ENCODE results near the gene GTPBP1.

The GTPBP1 gene

DNA sequence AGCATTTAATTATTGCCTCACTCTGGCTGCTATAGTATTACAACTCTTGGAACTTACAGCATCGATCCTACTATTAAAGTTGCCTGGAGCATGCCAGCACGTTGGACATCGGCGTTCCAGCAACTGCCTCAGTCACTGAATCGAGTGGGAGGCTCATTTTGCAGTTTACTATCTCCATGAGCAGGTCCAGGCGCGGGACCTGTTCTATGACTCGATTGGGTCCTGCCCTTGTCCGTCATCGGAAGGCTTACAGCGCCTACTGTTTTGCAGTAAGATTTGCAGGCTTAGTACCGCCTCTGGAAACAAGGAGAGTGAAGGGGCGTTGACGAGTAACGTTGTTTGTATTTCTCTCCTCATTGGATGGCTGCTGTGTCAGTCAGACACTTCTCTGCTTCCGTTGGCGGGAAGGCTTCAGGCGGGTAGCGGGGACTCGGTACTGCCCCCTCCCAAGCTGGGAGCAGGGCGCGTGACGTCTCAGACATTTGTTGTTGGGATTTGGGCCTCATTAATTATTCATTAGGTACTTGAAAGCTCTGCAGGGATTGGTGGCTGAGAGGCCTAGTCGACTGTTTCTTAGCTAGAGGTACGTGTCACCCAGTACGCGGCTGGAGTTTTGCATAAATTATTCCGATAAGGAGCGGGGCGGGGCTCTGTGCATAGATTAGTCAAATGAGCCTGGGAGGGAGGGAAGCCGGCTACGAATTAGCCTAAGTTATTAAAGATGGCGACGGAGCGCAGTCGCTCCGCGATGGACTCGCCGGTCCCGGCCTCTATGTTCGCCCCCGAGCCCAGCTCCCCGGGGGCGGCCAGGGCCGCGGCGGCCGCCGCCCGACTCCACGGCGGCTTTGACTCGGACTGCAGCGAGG is at the start of gene GTPBP1:
Gene GTPBP1, plus strand, starts transcription at position 710 of the 866 bp plus-strand sequence. Its CDS starts 12 bp downstream, at position 722.
- DNase-seq (ENCODE audit: low read depth) = peak; percentile 89

- DNase-seq (ENCODE audit: low read depth) = peak; percentile 82
Observed at GRCh38 chr22:38656256-38657044, 49.3 kb upstream of the GTPBP1 start, which contains the start of the genes CBY1 and FAM227A. Gene CBY1, plus strand, starts transcription at chr22:38656638. Its CDS starts 11,417 bp downstream, at chr22:38668055. Gene FAM227A, minus strand, starts transcription at chr22:38656392. Its CDS starts 6,224 bp downstream, at chr22:38650168.

- no peak for DNase-seq (ENCODE audit: low read depth)
Observed at GRCh38 chr22:38657045-38657909, 48.5 kb upstream of the GTPBP1 start.

DNA sequence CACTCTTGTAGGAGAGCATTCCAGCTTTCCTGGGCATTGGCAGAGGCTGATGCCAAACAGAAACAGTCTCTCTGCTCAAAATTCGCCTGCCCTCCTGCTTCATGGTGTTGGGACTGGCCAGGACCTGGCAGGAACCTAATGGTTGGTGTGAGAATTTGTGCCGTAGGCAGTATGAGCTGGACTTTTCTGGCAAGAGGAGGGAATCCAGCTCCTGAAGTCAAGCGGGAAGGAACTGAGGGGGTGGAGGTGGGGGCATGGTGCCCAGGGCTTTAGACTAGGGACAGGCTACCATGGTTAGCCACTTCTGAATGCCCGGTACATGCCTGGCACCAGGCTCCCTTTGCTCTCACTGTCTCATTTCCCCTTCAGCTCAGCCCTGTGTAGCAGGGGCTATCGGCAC is 30.9 kb upstream of the GTPBP1 start:
- no peak for DNase-seq (ENCODE audit: low read depth)

GRCh38 chr22:38675833-38676232 is 29.9 kb upstream of the GTPBP1 start:
- no peak for DNase-seq (ENCODE audit: low read depth)

GRCh38 chr22:38681582-38682335 is 24.0 kb upstream of the GTPBP1 start, which contains the start of gene TOMM22:
Gene TOMM22, plus strand, starts transcription at chr22:38681957. Its CDS starts 22 bp downstream, at chr22:38681979.
- DNase-seq (ENCODE audit: low read depth) = peak; percentile 81

DNA sequence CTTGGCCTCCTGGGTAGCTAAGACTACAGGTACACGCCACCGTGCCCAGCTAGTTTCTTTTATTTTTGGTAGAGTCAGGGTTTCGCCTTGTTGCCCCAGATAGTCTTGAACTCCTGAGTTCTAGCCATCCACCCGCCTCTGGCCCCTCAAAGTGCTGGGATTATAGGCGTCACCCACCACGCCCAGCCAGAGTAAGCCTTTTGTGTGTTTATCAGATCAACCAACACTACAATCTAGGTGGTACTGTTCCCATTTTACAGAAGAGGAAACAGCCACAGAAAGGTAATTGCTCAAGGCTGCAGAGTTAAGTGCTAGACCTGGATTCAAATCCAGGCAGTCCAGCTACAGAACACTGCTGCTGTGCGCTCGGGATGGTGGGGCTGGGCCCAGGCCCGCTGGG is 20.8 kb upstream of the GTPBP1 start:
- DNase-seq (ENCODE audit: low read depth) = no peak

DNA sequence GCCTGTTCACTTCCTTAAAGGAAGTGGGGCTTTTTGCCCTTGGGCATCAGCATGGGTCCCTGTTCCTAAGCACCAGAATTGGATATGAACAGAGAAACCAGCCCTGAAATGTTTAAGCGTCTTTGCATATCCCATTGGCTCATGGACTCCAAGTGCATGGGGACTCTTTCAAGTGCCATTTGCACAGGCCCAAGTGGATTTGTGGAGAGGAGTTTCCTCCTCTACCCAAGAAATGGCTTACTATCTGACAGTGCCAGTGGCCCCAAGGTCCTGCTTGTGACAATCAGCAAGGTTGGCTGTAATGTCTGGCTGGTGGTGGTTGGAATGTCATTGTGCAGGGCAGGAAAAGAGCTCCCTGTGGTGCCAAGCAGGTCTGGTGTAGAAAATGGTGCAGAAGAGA is 20.0 kb upstream of the GTPBP1 start:
- no peak for DNase-seq (ENCODE audit: low read depth)

DNA sequence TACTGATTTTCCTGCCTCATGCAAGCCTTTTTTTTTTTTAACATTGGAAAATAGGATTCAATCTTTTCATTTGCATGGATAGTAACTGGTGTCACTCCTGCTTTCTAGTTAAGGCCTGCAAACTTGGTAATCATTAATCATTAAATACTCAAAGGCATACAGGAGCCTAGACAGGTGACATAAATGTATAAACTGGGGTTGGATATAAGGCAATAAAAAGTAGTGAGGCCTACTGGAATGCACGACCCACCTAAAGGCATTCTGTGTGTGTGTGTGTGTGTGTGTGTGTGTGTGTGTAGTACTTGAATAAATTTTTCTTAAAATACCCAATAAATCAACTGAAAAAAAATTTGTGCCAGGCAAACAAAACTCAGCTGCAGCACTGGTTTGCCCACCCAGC is 16.1 kb upstream of the GTPBP1 start:
- DNase-seq (ENCODE audit: low read depth) = no peak

DNA sequence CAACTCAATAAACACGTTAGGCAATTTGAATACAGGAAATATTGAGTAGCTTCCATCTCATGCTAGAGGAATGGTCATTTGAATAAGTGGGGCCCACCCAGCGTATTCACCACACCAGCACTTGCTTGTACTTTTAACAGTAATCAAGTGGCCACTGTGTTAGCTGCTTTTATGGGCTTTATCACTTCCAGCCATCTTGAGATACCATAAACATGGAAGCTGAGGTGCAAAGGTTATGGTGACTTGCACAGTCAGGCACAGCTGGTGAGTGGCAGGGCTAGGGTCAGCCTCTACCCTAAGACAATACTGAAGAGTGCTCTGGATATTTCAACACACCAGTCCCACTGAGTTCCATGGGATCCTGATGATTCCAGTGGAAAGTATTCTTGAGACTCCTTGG is 11.7 kb upstream of the GTPBP1 start:
- no peak for DNase-seq (ENCODE audit: low read depth)

DNA sequence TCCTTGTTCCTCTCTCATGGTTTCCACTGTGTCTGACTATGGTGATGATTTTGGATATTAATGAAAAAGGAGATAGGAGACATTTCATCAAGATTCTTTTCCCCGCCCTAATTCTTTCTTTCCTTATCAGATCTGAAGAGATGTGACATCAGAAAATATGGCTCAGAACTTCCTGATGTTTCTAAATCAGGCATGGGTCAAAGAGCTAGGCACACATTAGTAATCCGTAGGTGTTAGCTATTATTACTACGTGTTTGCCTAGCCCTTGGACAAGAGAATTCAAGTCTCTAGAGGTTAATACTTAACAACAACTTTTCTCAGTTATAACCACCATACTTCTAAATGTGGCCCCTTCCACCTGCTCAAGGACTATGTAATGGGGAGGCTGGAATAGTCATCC is 10.8 kb upstream of the GTPBP1 start:
- no peak for DNase-seq (ENCODE audit: low read depth)

DNA sequence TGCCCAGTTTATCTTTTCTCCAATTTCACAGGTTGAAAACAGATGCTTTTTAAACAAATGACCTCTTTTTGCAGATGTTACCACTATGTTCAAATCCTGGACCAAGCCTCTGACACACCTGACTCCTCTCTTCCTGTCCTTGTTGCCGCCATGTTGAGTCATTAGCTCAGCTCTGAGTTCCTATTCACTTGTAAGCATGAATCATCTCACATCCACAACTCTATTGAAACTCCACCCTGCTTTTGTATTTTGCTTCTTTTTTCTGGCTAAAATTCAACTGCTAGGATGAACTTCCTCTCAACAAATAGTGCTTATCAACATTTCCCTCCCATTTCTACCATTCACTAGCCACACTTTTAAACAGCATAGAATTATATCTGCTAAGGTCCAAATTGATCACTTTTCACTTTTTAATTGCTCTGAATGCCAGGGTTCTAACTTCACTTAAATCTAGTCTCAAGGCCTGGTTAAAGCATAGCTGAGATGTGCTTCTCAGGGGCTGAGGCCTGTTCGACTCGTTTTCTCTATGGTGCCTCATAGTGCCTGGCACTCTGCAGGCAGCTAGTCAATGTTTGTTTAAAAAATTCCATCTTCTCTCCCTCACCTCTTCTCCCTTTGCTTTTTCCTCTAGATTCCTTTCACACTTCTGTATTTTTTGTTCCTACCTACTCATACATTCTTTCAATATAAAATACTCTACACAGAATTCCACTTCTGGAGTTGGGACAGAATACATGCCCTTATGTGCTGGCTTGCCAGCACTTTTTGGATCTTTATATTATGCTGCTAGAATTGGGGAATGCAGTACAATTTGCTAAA is 8.9 kb upstream of the GTPBP1 start:
- DNase-seq (ENCODE audit: low read depth) = no peak

DNA sequence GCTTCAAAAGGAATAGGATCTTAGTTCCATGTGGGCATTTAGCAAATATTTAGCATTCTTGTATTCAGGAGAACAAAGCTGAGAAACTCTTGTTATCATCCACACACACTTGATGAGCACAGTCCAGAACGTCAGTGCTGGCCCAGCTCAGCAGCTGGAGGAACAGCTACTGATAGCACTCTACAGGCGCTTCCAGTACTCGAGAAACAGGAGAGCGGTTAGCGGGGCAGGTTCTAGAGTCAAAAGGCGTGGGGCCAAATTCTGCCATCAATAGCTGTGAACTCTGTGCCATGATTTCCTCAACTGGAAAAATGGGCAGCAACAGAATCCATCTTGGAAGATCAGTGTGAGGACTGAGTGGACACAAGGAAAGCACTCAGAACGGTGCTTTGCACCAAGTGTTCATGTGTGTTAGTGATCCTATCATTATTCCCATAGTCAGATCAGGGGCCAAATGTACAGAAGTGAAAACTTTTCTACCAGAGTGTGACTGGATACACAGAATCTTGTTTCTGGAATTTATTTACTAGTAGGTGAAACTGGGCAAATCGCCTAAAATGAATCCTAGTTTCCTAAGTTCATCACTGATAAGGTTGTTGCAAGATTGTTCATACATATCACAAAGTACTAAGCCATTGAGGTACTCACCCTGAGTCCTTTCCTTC is 8.2 kb upstream of the GTPBP1 start:
- no peak for DNase-seq (ENCODE audit: low read depth)

DNA sequence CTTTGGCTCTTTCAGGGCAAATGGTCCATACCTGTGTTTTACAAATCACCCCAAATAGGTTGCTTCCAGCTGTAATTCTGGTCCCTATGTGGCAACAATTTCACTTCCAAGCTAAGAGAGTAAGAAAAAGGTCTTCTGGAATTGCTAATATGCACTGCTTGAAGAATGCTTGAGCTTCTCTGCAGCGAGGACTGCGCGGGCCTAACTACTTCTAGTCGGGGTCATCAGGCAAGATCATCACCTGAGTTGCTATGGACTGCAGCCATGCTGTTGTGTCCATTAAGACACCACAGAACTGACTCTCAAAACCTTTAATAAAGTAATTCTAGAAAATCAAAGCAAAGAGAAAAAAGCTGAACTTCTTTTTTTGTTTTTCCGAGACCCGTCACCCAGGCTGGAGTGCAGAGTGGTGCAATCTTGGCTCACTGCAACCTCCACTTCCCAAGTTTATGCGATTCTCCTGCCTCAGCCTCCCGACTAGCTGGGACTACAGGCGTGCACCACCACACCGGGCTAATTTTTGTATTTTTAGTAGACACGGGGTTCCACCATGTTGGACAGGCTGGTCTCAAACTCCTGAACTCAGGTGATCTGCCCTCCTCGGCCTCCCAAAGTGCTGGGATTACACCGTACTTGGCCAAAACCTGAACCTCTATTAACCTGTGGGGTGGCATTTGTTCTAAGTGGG is 7.2 kb upstream of the GTPBP1 start:
- no peak for DNase-seq (ENCODE audit: low read depth)

DNA sequence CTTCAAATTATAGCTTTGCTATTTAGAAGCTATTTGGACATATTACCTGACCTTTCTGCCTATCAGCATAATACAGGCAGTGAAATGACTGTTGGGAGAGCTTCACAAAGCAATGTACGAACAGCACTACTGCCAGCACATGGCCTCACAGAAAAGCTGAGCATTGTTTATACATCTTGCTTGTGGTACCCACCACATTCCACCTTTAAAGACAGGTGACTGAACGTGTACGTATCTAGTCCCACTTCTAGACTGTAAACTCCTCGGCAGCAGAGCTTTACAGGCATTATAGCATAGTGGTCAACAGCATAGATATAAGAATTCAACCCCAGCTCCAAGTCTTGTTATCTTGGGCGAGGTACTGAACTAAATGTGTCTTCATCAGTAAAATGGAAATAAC is 6.6 kb upstream of the GTPBP1 start:
- no peak for DNase-seq (ENCODE audit: low read depth)

DNA sequence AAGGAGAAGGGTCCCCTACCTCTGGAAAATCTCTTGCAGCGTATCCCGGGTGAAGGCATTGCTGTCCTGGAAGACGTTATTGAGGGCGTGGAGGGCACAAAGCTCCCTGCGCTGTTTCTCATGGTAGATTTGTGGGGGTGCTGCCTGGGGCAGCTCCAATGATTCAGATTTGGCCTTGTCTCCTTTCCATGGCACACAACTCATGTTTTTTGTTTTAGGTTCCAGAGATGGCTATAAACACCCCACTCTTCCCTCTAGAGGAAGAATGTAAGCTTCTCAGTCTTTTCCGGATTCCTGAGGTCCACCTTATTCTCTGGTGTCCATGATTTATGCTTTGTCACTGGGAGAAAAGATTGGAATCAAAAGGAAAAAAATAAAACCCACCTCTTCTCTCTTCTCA is 6.0 kb upstream of the GTPBP1 start:
- DNase-seq (ENCODE audit: low read depth) = no peak

DNA sequence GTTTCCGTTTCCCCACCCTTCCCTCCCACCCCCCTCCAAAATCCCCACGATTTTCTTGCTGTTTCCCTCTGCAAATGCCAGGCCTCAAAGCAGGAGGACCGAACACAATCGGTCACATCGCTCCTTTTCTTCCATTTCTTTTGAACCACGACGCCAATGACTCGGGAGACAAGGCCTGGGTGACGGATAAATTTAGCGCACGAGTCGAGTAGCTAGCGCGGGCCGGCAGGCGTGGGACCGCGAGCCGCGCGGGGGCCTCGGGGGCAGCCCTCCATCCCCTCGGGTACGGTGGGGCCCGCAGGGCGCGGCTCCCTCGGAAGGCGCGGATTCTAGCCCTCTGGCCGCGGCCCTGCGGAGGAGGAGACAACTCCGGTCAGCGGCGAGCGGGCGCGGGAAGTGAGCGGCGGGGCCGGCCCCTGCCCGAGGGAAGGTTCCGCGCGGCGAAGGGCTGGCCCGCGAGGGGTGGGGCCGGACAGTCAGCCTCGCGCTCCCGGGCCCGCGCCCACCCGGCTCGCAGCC is 5.4 kb upstream of the GTPBP1 start:
- no peak for DNase-seq (ENCODE audit: low read depth)

GRCh38 chr22:38700789-38701628 is 4.7 kb upstream of the GTPBP1 start, which contains the start of gene JOSD1:
Gene JOSD1, minus strand, starts transcription at chr22:38700943. Its CDS starts 956 bp downstream, at chr22:38699987.
- DNase-seq (ENCODE audit: low read depth) = peak; percentile 97

All from stimulated activated CD8-positive, alpha-beta memory T cell treated with anti-CD3 and anti-CD28 coated beads, Interleukin-4, amount 100 ng/mL, for 24 hours (primary cell).